Superior temporal gyrus (tissue), 1 donor: Measurements from ENCODE around the gene WFDC10B.
"Not testable (repeated sequence)": the region's sequence is repeated elsewhere in the genome, so short reads cannot be mapped to it uniquely, and the experiment has no call there.

Experiments
- DNase-seq: peaks from one replicate; pipeline ENCODE4 v3.0.0-alpha.2; 2016; ENCODE audit errors: extremely low spot score

The WFDC10B gene

GRCh38 chr20:45704969-45705637 is at the start of gene WFDC10B:
Gene WFDC10B (minus strand): TSS chr20:45705019. CDS start chr20:45685992, 19,027 bp downstream.
- DNase-seq = no peak

GRCh38 chr20:45752746-45753145 is 47.9 kb upstream of the WFDC10B start:
- DNase-seq = no peak

GRCh38 chr20:45751721-45752120 is 46.9 kb upstream of the WFDC10B start:
- no peak for DNase-seq

GRCh38 chr20:45745015-45745414 is 40.2 kb upstream of the WFDC10B start:
- no peak for DNase-seq

GRCh38 chr20:45742596-45742995 is 37.8 kb upstream of the WFDC10B start:
- no peak for DNase-seq

- DNase-seq = no peak
These were observed 31.2 kb upstream of the WFDC10B start for GRCh38 chr20:45735988-45736387.

GRCh38 chr20:45735552-45735951 is 30.7 kb upstream of the WFDC10B start:
- DNase-seq = no peak

- no peak for DNase-seq
These were observed 27.4 kb upstream of the WFDC10B start for GRCh38 chr20:45732199-45732598.

- DNase-seq = no peak
These were observed 22.2 kb upstream of the WFDC10B start for GRCh38 chr20:45727044-45727443.

GRCh38 chr20:45725134-45725533 is 20.3 kb upstream of the WFDC10B start:
- no peak for DNase-seq

- DNase-seq = no peak
These were observed 17.2 kb upstream of the WFDC10B start, which contains the start of gene SPINT4 for GRCh38 chr20:45722047-45722446. Gene SPINT4 (plus strand): TSS chr20:45722347. CDS start chr20:45722368, 21 bp downstream.

- not testable (repeated sequence) for DNase-seq
These were observed 11.4 kb upstream of the WFDC10B start for GRCh38 chr20:45716141-45716688.

GRCh38 chr20:45701873-45702272 is 2.9 kb downstream of the WFDC10B start, which contains the start of gene WFDC13:
Gene WFDC13 (plus strand): TSS chr20:45702038. CDS start chr20:45702124, 86 bp downstream.
- no peak for DNase-seq

- DNase-seq = no peak
These were observed 3.7 kb downstream of the WFDC10B start for GRCh38 chr20:45701104-45701503.

GRCh38 chr20:45695496-45695895 is 9.3 kb downstream of the WFDC10B start:
- DNase-seq = no peak

GRCh38 chr20:45693346-45693745 is 11.5 kb downstream of the WFDC10B start:
- DNase-seq = not testable (repeated sequence)

- DNase-seq = no peak
These were observed 18.9 kb downstream of the WFDC10B start for GRCh38 chr20:45685896-45686295.

GRCh38 chr20:45679650-45680049 is 25.2 kb downstream of the WFDC10B start:
- DNase-seq = no peak

GRCh38 chr20:45672765-45673164 is 32.1 kb downstream of the WFDC10B start:
- no peak for DNase-seq

GRCh38 chr20:45670139-45670538 is 34.7 kb downstream of the WFDC10B start, which contains the start of gene WFDC11:
Gene WFDC11 (minus strand): TSS chr20:45670239. CDS start chr20:45650600, 19,639 bp downstream.
- no peak for DNase-seq

GRCh38 chr20:45657038-45657437 is 47.8 kb downstream of the WFDC10B start:
- DNase-seq = not testable (repeated sequence)

GRCh38 chr20:45651726-45652125 is 53.1 kb downstream of the WFDC10B start:
- DNase-seq = not testable (repeated sequence)

GRCh38 chr20:45649312-45649863 is 55.4 kb downstream of the WFDC10B start:
- DNase-seq = no peak
